ENCODE measurements around the gene SLC24A3. TPM values are rescaled to one million over a fixed set of nuclear protein-coding genes. Genes with fewer than 3 reads are reported as not detected.

Gene SLC24A3
- total and polyA plus RNA-seq, 7 donors = 0.92 to 20.8 (median 13.5) TPM

DNA sequence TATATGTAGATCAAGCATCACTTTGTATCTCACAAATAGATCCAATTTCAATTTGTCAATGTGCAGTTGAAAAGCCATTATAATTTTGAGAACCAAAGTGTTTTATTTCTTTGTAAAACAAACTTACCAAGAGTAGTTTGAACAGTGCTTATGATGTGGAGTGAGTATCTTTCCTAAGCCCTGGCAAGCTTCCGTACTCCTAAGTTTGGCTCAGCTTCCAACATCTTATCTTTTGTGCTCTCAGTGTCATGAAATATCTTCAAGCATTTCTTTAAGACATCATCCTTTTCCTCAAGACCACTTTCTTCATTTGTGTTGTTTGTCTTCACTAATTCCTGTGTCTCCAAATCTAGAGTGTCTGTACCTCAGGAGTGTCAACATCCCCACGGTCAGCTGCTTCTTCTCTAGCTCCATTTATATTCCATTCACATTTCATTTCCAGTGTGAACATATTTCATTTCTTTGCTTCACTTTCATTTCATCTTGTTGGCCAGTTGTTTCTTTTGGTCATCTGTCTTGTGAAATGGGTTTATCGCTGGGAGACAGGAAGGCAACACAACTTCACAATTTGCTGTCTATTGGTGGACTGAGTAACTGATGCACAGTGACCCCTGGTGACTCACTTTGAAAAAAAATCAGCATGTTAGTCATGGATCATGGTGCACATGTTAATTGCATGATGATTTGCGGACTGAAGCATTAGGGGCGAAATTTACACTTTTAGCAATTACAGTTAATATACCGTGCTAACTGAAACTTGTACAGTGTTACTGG lies 36.9 kb downstream of the SLC24A3 start:
- Histone ChIP-seq H3K27me3 (no peaks in the 10 kb centered on the region), H3K4me1 (peaks cover 0 to 34% (median 27%) of the 10 kb centered on the region in 4 donors), H3K4me3 (no peak overlapping the region), H3K27ac (peak overlapping the region in 1 of 4 donors; percentile 2), H3K36me3 (no peaks in the 10 kb centered on the region), H3K9me3 (no peaks in the 10 kb centered on the region)
- intact Hi-C loops (cut with DNase I) = no loop called here
- WGBS, 2 donors = 88 to 90% methylated on average over 6 of the region's 6 CpGs
- TF ChIP-seq EP300 (IDR thresholded peaks at IDR 0.05) (no peak), CTCF (IDR thresholded peaks at IDR 0.05) (no peak), POLR2A (IDR thresholded peaks at IDR 0.05) (no peak), POLR2AphosphoS5 (IDR thresholded peaks at IDR 0.05) (no peak)
- DNase-seq = no peak

- no peaks in the 10 kb centered on the region for H3K27me3 ChIP-seq
- no peak for DNase-seq
- no peak for TF ChIP-seq POLR2A (IDR thresholded peaks at IDR 0.05)
- no peak for TF ChIP-seq CTCF (IDR thresholded peaks at IDR 0.05)
- TF ChIP-seq EP300 (IDR thresholded peaks at IDR 0.05) = no peak
- no peak for TF ChIP-seq POLR2AphosphoS5 (IDR thresholded peaks at IDR 0.05)
- no peaks in the 10 kb centered on the region for H3K9me3 ChIP-seq
- no peaks in the 10 kb centered on the region for H3K36me3 ChIP-seq
- H3K4me3 ChIP-seq = no peak overlapping the region
- intact Hi-C loops (cut with DNase I) = no loop called here
- peaks cover 0 to 42% (median 29%) of the 10 kb centered on the region in 4 donors for H3K4me1 ChIP-seq
- H3K27ac ChIP-seq = no peak overlapping the region
Observed at GRCh38 chr20:19250346-19250745, 37.9 kb downstream of the SLC24A3 start.

GRCh38 chr20:19251506-19251905 lies 39.1 kb downstream of the SLC24A3 start:
- no peak overlapping the region for H3K4me3 ChIP-seq
- H3K9me3 ChIP-seq = no peaks in the 10 kb centered on the region
- no peak for TF ChIP-seq POLR2A (IDR thresholded peaks at IDR 0.05)
- TF ChIP-seq POLR2AphosphoS5 (IDR thresholded peaks at IDR 0.05) = no peak
- H3K27ac ChIP-seq = peak overlapping the region; percentile 22 to 51 (median 39)
- H3K4me1 ChIP-seq = peaks cover 0 to 42% (median 32%) of the 10 kb centered on the region in 4 donors
- no peaks in the 10 kb centered on the region for H3K27me3 ChIP-seq
- DNase-seq = no peak
- H3K36me3 ChIP-seq = no peaks in the 10 kb centered on the region
- WGBS, 2 donors = 90 to 95% methylated on average over 4 of the region's 4 CpGs
- intact Hi-C loops (cut with DNase I) = no loop called here

- WGBS, 2 donors = 37 to 63% methylated on average over 3 of the region's 3 CpGs
- intact Hi-C loops (cut with DNase I) = no loop called here
- H3K27ac ChIP-seq = peak overlapping the region; percentile 22 to 51 (median 39)
Observed at GRCh38 chr20:19251958-19252357, 39.5 kb downstream of the SLC24A3 start.

More at GRCh38 chr20:19251958-19252357, 39.5 kb downstream of the SLC24A3 start:
- H3K9me3 ChIP-seq = no peaks in the 10 kb centered on the region
- H3K4me3 ChIP-seq = no peak overlapping the region
- H3K36me3 ChIP-seq = no peaks in the 10 kb centered on the region
- no peaks in the 10 kb centered on the region for H3K27me3 ChIP-seq
- DNase-seq = no peak
- TF ChIP-seq EP300 (IDR thresholded peaks at IDR 0.05) = no peak
- TF ChIP-seq POLR2A (IDR thresholded peaks at IDR 0.05) = no peak
- no peak for TF ChIP-seq POLR2AphosphoS5 (IDR thresholded peaks at IDR 0.05)
- TF ChIP-seq CTCF (IDR thresholded peaks at IDR 0.05) = no peak
- peaks cover 0 to 44% (median 34%) of the 10 kb centered on the region in 4 donors for H3K4me1 ChIP-seq

Data from sigmoid colon (tissue), 7 donors.